GM19351 (cell line): Measurements from ENCODE around the gene FGGY.
"Not testable (repeated sequence)": the region's sequence is repeated elsewhere in the genome, so short reads cannot be mapped to it uniquely, and the experiment has no call there.

Source experiments
- ATAC-seq: cut with Tn5 transposase; IDR thresholded peaks from one replicate; pipeline ENCODE4 v1.9.1; 2021; ENCODE audit warnings: mild to moderate bottlenecking, moderate library complexity; ENCODE audit not compliant: unreplicated experiment

The FGGY gene

GRCh38 chr1:59605184-59605583 lies 308.3 kb downstream of the FGGY start:
- ATAC-seq, result no peak

DNA sequence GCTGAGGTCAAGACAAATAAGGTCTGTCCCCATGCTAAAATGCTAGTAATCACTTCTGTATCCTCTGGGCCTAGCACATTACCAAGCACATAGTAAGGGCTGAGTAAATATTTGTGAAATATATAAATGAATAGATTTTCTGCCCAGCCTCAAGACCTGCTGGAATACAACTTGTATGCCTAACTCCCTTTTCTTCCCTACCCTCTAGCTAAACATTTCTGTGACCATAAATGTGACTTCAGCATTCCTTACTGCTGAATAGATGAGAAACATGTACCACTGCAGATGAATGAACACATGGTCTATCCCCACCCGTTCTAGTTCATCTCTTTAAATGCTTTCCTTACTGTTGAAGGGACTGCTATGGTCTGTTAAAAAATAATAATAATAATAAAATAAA lies 308.9 kb downstream of the FGGY start:
- no peak for ATAC-seq

DNA sequence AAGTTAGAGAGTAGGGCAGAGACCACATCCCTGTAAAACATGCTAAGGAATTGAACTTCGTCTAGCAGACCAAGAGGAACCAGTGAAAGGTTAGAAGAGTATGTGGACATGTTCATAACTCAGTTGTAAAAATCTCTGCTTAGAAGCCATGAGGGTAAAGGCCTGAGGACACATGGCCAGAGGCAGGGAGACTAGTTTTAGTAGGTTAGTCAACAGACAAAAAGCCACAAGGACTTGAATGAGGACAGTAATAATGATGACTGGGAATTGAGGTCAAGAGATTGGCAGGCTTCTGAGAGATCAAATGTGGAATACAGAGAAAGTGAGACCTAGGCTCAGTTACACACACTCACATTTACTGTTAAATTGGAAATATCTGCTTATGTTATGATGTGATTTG lies 312.4 kb downstream of the FGGY start:
- ATAC-seq, result no peak

- not testable (repeated sequence) for ATAC-seq
Observed at GRCh38 chr1:59610499-59610898, 313.6 kb downstream of the FGGY start.

DNA sequence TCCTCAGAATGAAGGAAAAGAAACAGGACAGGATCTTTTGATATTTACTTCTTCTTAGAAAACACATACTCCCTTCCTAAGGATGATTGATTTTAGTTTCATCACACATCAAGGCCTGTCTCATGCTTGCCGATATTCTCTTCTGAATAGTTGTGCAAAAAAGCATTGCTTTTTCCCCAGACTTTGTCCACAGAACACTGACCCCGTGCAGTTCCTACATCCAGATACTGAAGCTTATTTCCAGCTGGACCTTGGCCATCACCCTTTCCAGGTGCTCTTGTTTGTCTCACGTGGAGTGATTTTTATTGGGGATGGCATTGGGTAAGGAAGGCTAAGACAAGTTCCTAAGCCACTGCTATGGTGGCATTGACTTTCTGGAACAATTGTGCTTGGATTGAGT lies 320.5 kb downstream of the FGGY start:
- no peak for ATAC-seq

GRCh38 chr1:59619557-59619956 lies 322.7 kb downstream of the FGGY start:
- no peak for ATAC-seq

- no peak for ATAC-seq
Observed at GRCh38 chr1:59625384-59625783, 328.5 kb downstream of the FGGY start.

GRCh38 chr1:59631561-59632255 lies 334.8 kb downstream of the FGGY start:
- ATAC-seq, result no peak

DNA sequence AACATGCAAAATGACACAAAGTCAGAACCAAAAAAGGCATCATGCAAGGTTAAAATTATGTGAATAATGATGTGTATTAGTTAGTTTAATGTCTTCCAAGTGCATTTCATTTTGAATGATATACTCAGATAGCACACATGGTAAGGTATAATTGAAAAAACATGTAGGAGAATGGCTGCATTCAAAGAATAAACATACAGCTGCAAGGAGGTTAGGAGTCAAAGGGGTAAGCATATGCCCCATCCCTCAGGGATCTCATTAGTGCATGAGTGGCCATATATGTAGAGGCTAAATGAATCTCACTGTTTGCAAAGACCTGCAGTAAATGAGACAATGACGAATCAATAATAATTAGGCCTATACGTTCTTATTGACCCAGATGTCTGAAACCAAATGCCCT lies 338.2 kb downstream of the FGGY start:
- ATAC-seq, result no peak

DNA sequence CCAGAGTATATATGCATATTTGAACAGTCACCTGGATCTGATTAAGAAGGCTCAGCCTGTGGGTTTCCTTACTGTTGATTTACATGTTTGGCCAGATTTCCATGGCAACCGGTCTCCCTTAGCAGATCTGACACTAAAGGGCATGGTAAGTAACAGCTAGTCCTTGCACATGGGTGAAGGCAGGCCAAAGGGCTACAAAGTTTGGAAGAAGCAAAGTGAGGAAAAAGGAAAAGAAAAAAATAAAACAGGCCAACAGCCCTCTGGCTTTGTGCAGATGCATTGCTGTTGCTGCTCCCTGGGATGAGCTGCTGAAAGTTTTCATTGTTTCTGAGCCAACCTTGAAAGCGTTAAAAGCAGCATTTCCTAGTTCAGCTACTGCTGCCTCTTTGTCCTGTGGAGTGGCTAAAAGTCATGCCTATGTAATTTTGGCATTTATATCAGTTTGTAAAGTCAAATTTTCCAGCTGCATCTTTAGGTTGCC lies 341.4 kb downstream of the FGGY start:
- ATAC-seq, result no peak

DNA sequence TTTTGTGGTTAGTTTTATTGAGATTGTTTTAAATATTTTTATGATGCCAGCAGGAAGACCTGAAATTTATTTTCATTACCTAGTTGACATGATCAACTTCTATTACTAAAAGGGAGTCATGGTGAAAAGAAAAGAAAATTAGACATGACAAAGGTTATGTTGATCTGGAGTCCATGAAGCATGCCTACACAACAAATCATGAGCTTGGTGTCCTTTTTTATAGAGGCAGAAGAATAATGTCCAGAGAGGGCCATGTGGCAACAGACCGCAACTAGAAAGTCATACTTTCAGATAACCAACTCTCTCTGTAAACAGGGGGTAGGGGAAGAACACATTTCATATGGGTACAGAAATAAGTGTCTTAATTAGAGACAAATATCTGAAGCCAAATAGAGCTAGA lies 342.4 kb downstream of the FGGY start:
- no peak for ATAC-seq

DNA sequence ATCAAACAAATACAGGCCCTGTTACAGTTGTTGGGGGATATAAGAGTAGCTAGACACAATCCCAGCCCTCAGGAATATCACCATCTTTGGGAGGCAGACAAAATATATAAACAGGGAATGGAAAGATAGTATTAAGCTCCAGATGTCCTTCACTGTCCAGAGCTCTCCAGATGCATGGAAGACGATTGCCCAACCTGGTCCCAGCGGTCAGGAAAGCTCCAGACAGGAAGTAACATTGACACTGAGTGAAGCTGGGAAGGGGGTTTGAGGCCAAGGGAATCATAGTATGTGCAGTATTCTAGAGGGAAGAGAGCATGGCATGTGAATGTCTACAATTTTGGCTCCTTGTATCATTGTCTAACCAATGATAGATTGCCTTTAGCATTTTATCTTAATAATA lies 344.0 kb downstream of the FGGY start:
- no peak for ATAC-seq

- ATAC-seq, result no peak
Observed at GRCh38 chr1:59641836-59642235, 344.9 kb downstream of the FGGY start.

- no peak for ATAC-seq
Observed at GRCh38 chr1:59643526-59643925, 346.6 kb downstream of the FGGY start.

DNA sequence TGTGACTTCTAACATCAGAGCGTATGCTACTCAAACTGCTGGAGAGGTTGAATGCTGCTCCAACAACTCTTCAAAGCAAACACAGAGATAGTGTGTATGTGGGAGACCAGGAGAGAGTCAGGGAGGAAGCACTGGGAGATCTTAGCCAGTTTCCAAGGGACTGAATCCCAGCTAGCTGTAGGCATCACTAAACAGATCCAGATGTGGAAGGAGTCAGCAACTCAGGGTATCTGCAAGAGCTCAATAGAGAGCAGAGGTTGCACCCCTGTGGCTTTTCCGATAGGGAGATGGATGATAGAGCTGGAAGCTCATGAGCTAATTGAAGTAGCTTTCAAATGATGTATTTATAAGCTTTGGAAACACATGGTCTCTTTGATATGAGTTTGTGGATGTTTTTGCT lies 349.0 kb downstream of the FGGY start:
- no peak for ATAC-seq

DNA sequence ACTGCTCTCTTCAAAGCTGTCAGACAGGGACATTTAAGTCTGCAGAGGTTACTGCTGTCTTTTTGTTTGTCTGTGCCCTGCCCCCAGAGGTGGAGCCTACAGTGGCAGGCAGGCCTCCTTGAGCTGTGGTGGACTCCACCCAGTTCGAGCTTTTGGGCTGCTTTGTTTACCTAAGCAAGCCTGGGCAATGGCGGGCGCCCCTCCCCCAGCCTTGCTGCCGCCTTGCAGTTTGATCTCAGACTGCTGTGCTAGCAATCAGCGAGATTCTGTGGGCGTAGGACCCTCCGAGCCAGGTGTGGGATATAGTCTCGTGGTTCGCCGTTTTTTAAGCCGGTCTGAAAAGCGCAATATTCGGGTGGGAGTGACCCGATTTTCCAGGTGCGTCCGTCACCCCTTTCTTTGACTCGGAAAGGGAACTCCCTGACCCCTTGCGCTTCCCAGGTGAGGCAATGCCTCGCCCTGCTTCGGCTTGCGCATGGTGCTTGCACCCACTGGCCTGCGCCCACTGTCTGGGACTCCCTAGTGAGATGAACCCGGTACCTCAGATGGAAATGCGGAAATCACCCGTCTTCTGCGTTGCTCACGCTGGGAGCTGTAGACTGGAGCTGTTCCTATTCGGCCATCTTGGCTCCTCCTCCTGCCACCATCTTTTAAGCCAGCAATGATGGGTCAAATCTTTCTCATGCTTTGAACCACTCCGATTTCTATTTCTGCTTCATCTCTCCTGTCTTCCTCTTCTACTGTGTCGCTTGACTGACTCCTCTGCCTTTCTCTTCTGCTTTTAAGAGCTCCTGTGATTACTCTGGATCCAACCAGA lies 356.5 kb downstream of the FGGY start:
- not testable (repeated sequence) for ATAC-seq

DNA sequence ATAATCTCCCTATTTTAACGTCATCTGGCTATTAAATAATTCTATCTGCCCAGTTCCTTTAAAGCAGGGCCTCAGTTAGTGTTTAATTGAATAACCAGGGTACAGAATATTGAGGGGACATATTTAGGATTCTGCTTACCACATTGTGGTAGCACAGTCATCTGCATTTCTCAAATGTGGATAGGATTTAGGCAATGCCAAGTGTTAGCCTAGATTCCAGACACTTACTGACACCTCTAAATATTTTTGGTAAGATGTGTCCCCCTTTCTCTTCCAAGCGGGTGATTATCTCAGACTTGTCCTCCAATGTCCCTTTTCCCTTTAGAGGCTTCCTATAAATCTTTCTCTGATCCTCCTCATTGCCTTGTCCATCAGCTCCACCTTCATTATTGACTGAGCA lies 357.1 kb downstream of the FGGY start:
- no peak for ATAC-seq

- ATAC-seq, result no peak
Observed at GRCh38 chr1:59657873-59658465, 361.1 kb downstream of the FGGY start.

DNA sequence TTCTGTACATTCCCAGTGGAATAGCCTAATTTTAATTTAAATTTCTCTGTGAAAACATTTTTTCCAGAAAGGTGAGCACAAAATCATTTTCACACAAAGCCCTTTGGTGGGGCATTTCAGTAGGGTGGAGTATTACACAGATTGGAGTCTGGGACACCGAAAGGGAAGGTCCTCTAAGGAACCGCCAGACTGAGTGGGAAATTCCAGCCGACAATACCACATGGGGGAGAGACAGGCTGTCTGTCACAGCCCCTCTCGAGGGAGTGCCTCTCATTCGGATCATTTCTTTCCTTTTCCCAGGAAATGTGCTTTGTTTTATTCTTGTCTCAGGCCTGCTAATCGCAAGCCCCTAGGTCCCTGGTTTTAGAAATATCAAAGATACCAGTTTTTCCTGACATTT lies 367.3 kb downstream of the FGGY start:
- ATAC-seq, result no peak

DNA sequence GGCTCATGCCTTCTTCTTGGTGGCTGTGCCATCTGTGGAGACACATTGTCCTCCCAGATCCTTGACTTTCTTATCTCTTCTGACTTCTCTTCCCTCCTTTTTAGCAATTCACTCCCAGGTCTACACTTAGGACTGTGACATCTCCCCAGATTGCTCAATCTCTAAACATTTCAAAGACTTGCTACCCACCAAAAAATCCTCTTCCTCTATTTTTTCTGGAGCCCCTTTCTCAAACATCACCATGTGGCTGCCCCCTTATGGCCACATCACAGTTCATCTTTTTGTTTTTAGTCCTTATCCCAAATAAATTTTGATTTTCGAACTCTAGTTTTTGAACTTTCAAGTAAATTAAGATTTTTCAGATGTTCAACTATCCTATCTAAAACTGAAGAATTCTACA lies 369.2 kb downstream of the FGGY start:
- no peak for ATAC-seq

DNA sequence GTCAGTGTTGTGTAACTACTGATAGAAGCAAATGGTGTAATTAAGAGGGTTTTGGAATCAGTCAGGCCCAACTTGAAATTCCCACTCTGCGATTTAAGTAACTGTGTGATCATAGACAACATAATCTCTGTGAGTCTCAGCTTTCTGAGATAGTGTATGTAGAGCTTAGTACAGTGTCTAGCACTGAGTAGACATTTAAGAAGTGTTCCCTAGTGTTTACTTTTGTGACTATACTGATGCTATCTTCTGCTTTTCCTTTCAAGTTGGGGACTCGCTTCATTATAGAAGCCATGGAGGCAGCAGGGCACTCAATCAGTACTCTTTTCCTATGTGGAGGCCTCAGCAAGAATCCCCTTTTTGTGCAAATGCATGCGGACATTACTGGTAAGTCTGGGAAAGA lies 370.1 kb downstream of the FGGY start:
- ATAC-seq, result no peak

GRCh38 chr1:59669752-59670312 lies 372.9 kb downstream of the FGGY start:
- ATAC-seq, result no peak
